OCI-LY1 (cell line): ENCODE data around the gene CALU.

Experiments
- CTCF ChIP-seq: fragments of 200-600 bp; sonication (generic), shearing (Covaris generic); IDR thresholded peaks from 2 replicates; pipeline ENCODE4 v1.5.1; 2017; ENCODE audit warnings: mild to moderate bottlenecking, antibody characterized with exemption, low read length, moderate library complexity, mixed read lengths
- EZH2 ChIP-seq: fragments of 200-600 bp; sonication (generic), shearing (Covaris generic); IDR thresholded peaks from 2 replicates; pipeline ENCODE4 v1.8.0; 2017; ENCODE audit warnings: borderline replicate concordance, mixed run types, mild to moderate bottlenecking, antibody characterized with exemption, low read length, moderate library complexity, mixed read lengths

- TF ChIP-seq CTCF (no peak), EZH2 (no peak)
Observed at GRCh38 chr7:128739048-128739962, at the start of gene CALU.
